Coronary artery (tissue), 2 donors: ENCODE measurements around the gene OR51V1.

Source experiments
- DNase-seq: peaks from one replicate; pipeline ENCODE4 v3.0.0-alpha.2; 2017; ENCODE audit warnings: low spot score
- H3K27ac ChIP-seq, 2 donors: fragments of 200-600 bp; sonication (generic); one replicate each; pipeline ENCODE4 v1.5.1; 2016 to 2019
- H3K4me3 ChIP-seq: fragments of 200-600 bp; sonication (generic); 2 replicates; pipeline ENCODE4 v1.5.1; 2016; ENCODE audit warnings: mild to moderate bottlenecking, moderate library complexity
- TF ChIP-seq, protein P1 (sequence below): fragments of 200-600 bp; sonication (generic); IDR thresholded peaks from one replicate; pipeline ENCODE4 v1.5.1; 2019; ENCODE audit warnings: antibody characterized with exemption

Gene OR51V1

GRCh38 chr11:5197536-5197935 lies 2.9 kb downstream of the OR51V1 start:
- DNase-seq = no peak
- TF ChIP-seq, protein P1, sequence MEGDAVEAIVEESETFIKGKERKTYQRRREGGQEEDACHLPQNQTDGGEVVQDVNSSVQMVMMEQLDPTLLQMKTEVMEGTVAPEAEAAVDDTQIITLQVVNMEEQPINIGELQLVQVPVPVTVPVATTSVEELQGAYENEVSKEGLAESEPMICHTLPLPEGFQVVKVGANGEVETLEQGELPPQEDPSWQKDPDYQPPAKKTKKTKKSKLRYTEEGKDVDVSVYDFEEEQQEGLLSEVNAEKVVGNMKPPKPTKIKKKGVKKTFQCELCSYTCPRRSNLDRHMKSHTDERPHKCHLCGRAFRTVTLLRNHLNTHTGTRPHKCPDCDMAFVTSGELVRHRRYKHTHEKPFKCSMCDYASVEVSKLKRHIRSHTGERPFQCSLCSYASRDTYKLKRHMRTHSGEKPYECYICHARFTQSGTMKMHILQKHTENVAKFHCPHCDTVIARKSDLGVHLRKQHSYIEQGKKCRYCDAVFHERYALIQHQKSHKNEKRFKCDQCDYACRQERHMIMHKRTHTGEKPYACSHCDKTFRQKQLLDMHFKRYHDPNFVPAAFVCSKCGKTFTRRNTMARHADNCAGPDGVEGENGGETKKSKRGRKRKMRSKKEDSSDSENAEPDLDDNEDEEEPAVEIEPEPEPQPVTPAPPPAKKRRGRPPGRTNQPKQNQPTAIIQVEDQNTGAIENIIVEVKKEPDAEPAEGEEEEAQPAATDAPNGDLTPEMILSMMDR = no peak
- Histone ChIP-seq H3K27ac (no peak overlapping the region), H3K4me3 (no peak overlapping the region)

GRCh38 chr11:5196731-5197130 lies 3.8 kb downstream of the OR51V1 start:
- DNase-seq = no peak
- Histone ChIP-seq H3K27ac (no peak overlapping the region), H3K4me3 (no peak overlapping the region)
- TF ChIP-seq, protein P1 = no peak

DNA sequence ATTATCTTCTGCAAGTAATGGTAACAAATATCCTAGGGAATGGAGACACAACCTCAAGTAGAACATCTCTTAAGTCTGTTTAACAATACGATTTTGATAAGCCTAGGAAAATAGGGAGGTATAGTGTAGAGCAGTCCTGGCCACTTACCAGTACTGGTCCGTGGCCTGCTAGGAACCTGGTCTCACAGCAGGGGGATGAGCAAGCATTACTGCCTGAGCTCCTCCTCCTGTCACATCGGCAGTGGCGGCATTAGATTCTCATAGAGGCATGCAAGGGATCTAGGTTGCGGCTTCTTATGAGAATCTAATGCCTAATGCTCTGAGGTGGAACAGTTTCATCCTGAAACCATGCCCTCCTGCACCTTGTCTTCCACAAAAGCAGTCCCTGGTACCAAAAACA lies 4.4 kb downstream of the OR51V1 start:
- TF ChIP-seq, protein P1 = no peak
- H3K4me3 ChIP-seq = no peak overlapping the region
- no peak overlapping the region for H3K27ac ChIP-seq
- DNase-seq = no peak

- no peak overlapping the region for H3K27ac ChIP-seq
- TF ChIP-seq, protein P1 = no peak
- DNase-seq = no peak
- H3K4me3 ChIP-seq = no peak overlapping the region
These were observed 7.7 kb downstream of the OR51V1 start for GRCh38 chr11:5192738-5193137.

DNA sequence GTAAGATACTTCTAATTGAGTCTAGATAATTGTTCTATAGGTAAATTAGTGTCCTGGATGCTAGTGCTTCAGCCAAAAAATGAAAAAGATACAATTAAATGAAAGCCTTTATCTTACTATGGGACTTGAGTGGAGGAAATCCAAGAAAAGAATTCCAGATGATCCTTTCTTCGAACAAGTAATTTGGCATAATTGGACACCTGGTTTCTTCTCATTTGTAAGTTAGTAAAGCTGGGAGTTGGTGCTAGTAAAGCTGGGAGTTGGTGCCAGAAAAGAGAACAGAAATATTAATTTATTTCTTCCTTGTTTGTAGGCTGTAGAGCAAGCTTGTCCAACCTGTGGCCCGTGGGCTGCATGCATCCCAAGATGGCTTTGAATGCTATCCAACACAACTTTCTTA lies 12.3 kb downstream of the OR51V1 start:
- TF ChIP-seq, protein P1 = no peak

DNA sequence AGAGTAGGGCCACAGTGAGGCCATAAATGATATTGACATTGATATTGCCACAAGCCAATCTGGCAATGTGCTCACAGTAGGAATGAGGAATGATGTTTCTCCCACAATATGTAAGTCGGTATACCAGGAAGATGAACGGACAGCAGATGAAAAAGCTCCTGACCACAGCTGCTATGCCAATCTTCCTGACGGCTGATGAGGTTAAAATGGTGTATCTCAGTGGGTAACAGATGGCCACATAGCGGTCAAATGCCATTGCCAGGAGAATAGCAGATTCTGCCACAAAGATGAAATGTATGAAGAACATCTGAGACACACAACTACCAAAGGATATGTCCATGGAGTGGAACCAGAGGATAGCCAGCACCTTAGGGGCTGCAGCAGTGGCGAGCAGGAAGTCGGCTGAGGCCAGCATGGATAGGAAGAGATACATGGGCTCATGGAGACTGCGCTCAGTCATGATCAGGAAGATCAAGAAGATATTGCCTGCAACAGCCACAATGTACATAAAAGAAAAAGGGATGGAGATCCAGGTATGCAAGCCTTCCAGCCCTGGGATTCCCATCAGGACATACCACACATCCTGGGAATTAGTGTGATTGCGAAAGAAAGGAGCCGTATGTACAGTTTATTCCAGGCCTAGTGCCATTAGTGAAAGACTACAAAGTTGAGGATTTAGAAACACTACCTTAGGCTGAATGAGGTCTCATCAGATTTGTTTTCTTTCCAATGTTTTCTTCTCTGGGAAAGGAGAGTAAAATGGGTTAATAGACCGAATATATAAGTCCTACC lies 22.2 kb downstream of the OR51V1 start:
- no peak for DNase-seq
- Histone ChIP-seq H3K27ac (no peak overlapping the region), H3K4me3 (no peak overlapping the region)
- TF ChIP-seq, protein P1 = no peak

More for the DNA sequence above, 12.3 kb downstream of the OR51V1 start:
- no peak for DNase-seq
- no peak overlapping the region for H3K27ac ChIP-seq
- H3K4me3 ChIP-seq = no peak overlapping the region

- TF ChIP-seq, protein P1 = no peak
- no peak for DNase-seq
- no peak overlapping the region for H3K27ac ChIP-seq
- no peak overlapping the region for H3K4me3 ChIP-seq
These were observed 25.5 kb downstream of the OR51V1 start for GRCh38 chr11:5174934-5175333.
